GM23338 (cell line): Measurements from ENCODE around the gene KCNN2. TPM values are rescaled to one million over a fixed set of nuclear protein-coding genes. Genes with fewer than 3 reads are reported as not detected.

ENCODE experiments used
- ATAC-seq: fragments of 200-7000 bp; cut with Tn5 transposase; 3 replicates; pipeline ENCODE4 v1.9.1; 2020
- DNase-seq: peaks from one replicate; pipeline ENCODE4 v3.0.0-alpha.2; 2015; ENCODE audit warnings: low spot score
- H2AFZ ChIP-seq: fragments of 200-600 bp; sonication (generic); 2 replicates; pipeline ENCODE4 v1.8.0; 2016; ENCODE audit warnings: antibody characterized with exemption, mild to moderate bottlenecking, moderate library complexity
- H3F3A ChIP-seq: fragments of 200-600 bp; sonication (generic); replicated peaks from 2 replicates; pipeline ENCODE4 v1.8.0; 2017; ENCODE audit warnings: antibody characterized with exemption, mixed run types, low read depth
- H3K27ac ChIP-seq: fragments of 200-600 bp; sonication (generic); 2 replicates; pipeline ENCODE4 v1.6.1; 2016; ENCODE audit warnings: low read depth
- H3K27me3 ChIP-seq: fragments of 200-600 bp; sonication (generic); 2 replicates; pipeline ENCODE4 v1.8.0; 2016; ENCODE audit warnings: mild to moderate bottlenecking, mixed run types, moderate library complexity; ENCODE audit not compliant: insufficient read depth
- H3K36me3 ChIP-seq: fragments of 200-600 bp; sonication (generic); 2 replicates; pipeline ENCODE4 v1.8.0; 2016; ENCODE audit warnings: mild to moderate bottlenecking; ENCODE audit not compliant: insufficient read depth
- H3K4me1 ChIP-seq: fragments of 200-600 bp; sonication (generic); 2 replicates; pipeline ENCODE4 v1.8.0; 2016; ENCODE audit warnings: mild to moderate bottlenecking, moderate library complexity; ENCODE audit not compliant: insufficient read depth
- H3K4me2 ChIP-seq: fragments of 200-600 bp; sonication (generic); 2 replicates; pipeline ENCODE4 v1.7.1; 2017; ENCODE audit warnings: mixed run types
- H3K4me3 ChIP-seq: fragments of 200-600 bp; sonication (generic); 2 replicates; pipeline ENCODE4 v1.6.1; 2016; ENCODE audit warnings: mixed run types
- H3K79me2 ChIP-seq: fragments of 200-600 bp; sonication (generic); replicated peaks from 2 replicates; pipeline ENCODE4 v1.8.0; 2017; ENCODE audit warnings: mild to moderate bottlenecking; ENCODE audit not compliant: insufficient read depth
- H3K9me2 ChIP-seq: fragments of 200-600 bp; sonication (generic); 2 replicates; pipeline ENCODE4 v1.8.0; 2017; ENCODE audit not compliant: insufficient read depth
- H4K20me1 ChIP-seq: fragments of 200-600 bp; sonication (generic); replicated peaks from 2 replicates; pipeline ENCODE4 v1.8.0; 2017; ENCODE audit warnings: mild to moderate bottlenecking; ENCODE audit not compliant: insufficient read depth
- H3K27ac Mint-ChIP-seq: 2 replicates; pipeline ENCODE4 v1.8.0; 2020; ENCODE audit warnings: inconsistent platforms, mild to moderate bottlenecking, moderate library complexity, mixed read lengths
- H3K27me3 Mint-ChIP-seq: 3 replicates; pipeline ENCODE4 v1.8.0; 2022; ENCODE audit warnings: low read depth, mild to moderate bottlenecking, moderate library complexity, mixed read lengths, inconsistent platforms; ENCODE audit not compliant: insufficient read depth, poor library complexity
- H3K36me3 Mint-ChIP-seq: 3 replicates; pipeline ENCODE4 v1.8.0; 2021; ENCODE audit warnings: low read depth, mild to moderate bottlenecking, inconsistent platforms, moderate library complexity, mixed read lengths
- H3K4me1 Mint-ChIP-seq: 3 replicates; pipeline ENCODE4 v1.8.0; 2020; ENCODE audit warnings: mild to moderate bottlenecking, inconsistent platforms, mixed read lengths
- H3K4me3 Mint-ChIP-seq: 3 replicates; pipeline ENCODE4 v1.8.0; 2021; ENCODE audit warnings: moderate library complexity, mild to moderate bottlenecking, inconsistent platforms, mixed read lengths
- H3K9me3 Mint-ChIP-seq: 3 replicates; pipeline ENCODE4 v1.8.0; 2020; ENCODE audit warnings: moderate library complexity, mild to moderate bottlenecking, inconsistent platforms, mixed read lengths
- CREB1 ChIP-seq: fragments of 250-450 bp; sonication (Bioruptor Pico); IDR thresholded peaks from 2 replicates; pipeline ENCODE4 v1.5.0; 2020; ENCODE audit warnings: low read depth, mild to moderate bottlenecking, moderate library complexity
- CTCF ChIP-seq, 2 experiments: fragments of 200-600 bp in 1 of 2; sonication (generic) in 1 of 2; conservative IDR thresholded peaks; 2 replicates each; pipeline versions ENCODE4 v1.5.1 to v1.6.1; 2016 to 2017; ENCODE audit warnings: antibody characterized with exemption in 2 of 2, low read depth in 2 of 2, mild to moderate bottlenecking in 2 of 2, moderate library complexity in 1 of 2
- JUNB ChIP-seq: IDR thresholded peaks from one replicate; pipeline ENCODE4 v1.6.1; 2016; ENCODE audit warnings: antibody characterized with exemption; ENCODE audit not compliant: unreplicated experiment
- POLR2AphosphoS5 ChIP-seq: IDR thresholded peaks from 2 replicates; pipeline ENCODE4 v1.6.1; 2016; ENCODE audit warnings: antibody characterized with exemption, low read depth
- REST ChIP-seq: IDR thresholded peaks from one replicate; pipeline ENCODE4 v1.6.1; 2018; ENCODE audit warnings: antibody characterized with exemption; ENCODE audit not compliant: unreplicated experiment
- ZNF114 ChIP-seq: fragments of 250-450 bp; sonication (Bioruptor Pico); IDR thresholded peaks from 2 replicates; pipeline ENCODE4 v1.5.0; 2020; ENCODE audit warnings: mild to moderate bottlenecking, moderate library complexity
- polyA plus RNA-seq: library from polyadenylated mRNA; unstranded; fragments of >200 nt; fragmentation: Nextera tagmentation; extraction: Ambion mirVana; gene quantifications from 2 replicates; pipeline ENCODE4 v1.2.1, GENCODE V29; 2016
- total RNA-seq: library from RNA; depleted of rRNA; stranded (reverse); fragments of >200 nt; shearing (Covaris generic); gene quantifications from 2 replicates; pipeline ENCODE4 v1.2.3, GENCODE V29; 2014

KCNN2 gene
- total and polyA plus RNA-seq, 2 experiments from 2014 or later, result 14.7 to 15.9 TPM

DNA sequence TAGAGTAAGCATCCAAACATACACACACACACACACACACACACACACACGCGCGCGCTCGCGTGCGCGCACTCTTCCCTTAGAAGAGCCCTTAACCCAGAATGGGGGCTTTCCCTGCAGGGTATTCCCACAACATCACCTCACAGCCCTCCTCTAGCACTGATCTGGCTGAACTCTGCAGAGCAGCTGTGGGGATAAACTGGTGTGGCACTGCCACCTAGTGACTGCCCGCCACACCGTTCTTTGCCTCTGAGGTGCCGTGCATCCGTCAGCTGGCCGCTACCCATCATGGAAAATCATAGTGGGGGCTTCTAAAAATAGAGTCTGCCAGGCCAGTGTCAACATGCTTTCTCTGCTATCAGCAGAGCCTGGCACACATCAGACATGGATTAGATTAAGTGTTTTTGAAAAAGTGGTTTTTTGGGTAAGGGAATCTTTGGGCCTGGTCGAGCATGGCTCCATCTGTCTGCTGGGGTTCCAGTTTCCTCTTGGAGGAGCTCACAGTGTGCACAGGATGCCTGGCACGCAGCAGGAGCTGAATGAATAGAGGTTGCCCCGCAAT is 88.1 kb downstream of the KCNN2 start:
- DNase-seq, result peak; percentile 82
- H3K27me3 Mint-ChIP-seq, result peaks cover 3% of the 10 kb centered on the region
- Histone ChIP-seq H3K4me1 (peaks cover 33% of the 10 kb centered on the region), H3K36me3 (no peaks in the 10 kb centered on the region), H3F3A (no peaks in the 10 kb centered on the region), H3K79me2 (peaks cover 89% of the 10 kb centered on the region), H3K4me3 (peak overlapping the region; percentile 31), H3K27ac (no peak overlapping the region), H4K20me1 (peaks cover 6% of the 10 kb centered on the region; the same call in 1 of the 2 replicates), H3K27me3 (no peaks in the 10 kb centered on the region), H3K4me2 (peak overlapping the region; percentile 59), H2AFZ (no peak overlapping the region), H3K9me2 (no peaks in the 10 kb centered on the region)
- TF ChIP-seq CREB1 (CRISPR knock-in tag) (no peak), CTCF (conservative IDR thresholded peaks at IDR 0.05; ENCODE audit: low read depth in 2 of 2) (peak; percentile 82 to 97)
- H3K4me1 Mint-ChIP-seq, result peaks cover 54% of the 10 kb centered on the region
- no peak overlapping the region for H3K27ac Mint-ChIP-seq
- peak; percentile 95 for ATAC-seq
- H3K4me3 Mint-ChIP-seq, result peak overlapping the region; percentile 35
- no peaks in the 10 kb centered on the region for H3K9me3 Mint-ChIP-seq
- H3K36me3 Mint-ChIP-seq, result no peaks in the 10 kb centered on the region

- no peaks in the 10 kb centered on the region for H3K36me3 ChIP-seq
- no peak for ATAC-seq
- no peak overlapping the region for H2AFZ ChIP-seq
- no peak for DNase-seq
- no peaks in the 10 kb centered on the region for H3K9me2 ChIP-seq
- peaks cover 90% of the 10 kb centered on the region for H3K79me2 ChIP-seq
- H3K27me3 Mint-ChIP-seq, result peaks cover 3% of the 10 kb centered on the region
- H4K20me1 ChIP-seq, result peaks cover 6% of the 10 kb centered on the region; the same call in 1 of the 2 replicates
- peaks cover 34% of the 10 kb centered on the region for H3K4me1 ChIP-seq
- H3F3A ChIP-seq, result no peaks in the 10 kb centered on the region
- H3K4me3 Mint-ChIP-seq, result peak overlapping the region; percentile 35; the same call in 1 of the 3 replicates
- H3K9me3 Mint-ChIP-seq, result no peaks in the 10 kb centered on the region
- no peaks in the 10 kb centered on the region for H3K36me3 Mint-ChIP-seq
- no peaks in the 10 kb centered on the region for H3K27me3 ChIP-seq
- TF ChIP-seq ZNF114 (CRISPR knock-in tag), result no peak
- no peak for TF ChIP-seq REST
- no peak for TF ChIP-seq JUNB
- no peak for TF ChIP-seq POLR2AphosphoS5
- H3K27ac Mint-ChIP-seq, result no peak overlapping the region
- peak overlapping the region; percentile 31 for H3K4me3 ChIP-seq
- H3K27ac ChIP-seq, result no peak overlapping the region
- H3K4me1 Mint-ChIP-seq, result peaks cover 56% of the 10 kb centered on the region
- peak overlapping the region; percentile 59 for H3K4me2 ChIP-seq
Observed at GRCh38 chr5:114450437-114450836, 88.6 kb downstream of the KCNN2 start.
